Astrocyte (in vitro differentiated cells and primary cell): Measurements from ENCODE around the gene RAP1B.

ENCODE experiments used
- CTCF ChIP-seq: IDR thresholded peaks from 2 replicates; pipeline ENCODE4 v1.5.1; 2011; ENCODE audit warnings: low read depth, mild to moderate bottlenecking, inconsistent platforms, low read length, moderate library complexity; ENCODE audit not compliant: insufficient read depth
- EZH2 ChIP-seq: IDR thresholded peaks from 2 replicates; pipeline ENCODE4 v1.6.1; 2012; ENCODE audit warnings: mild to moderate bottlenecking, low read length, inconsistent platforms; ENCODE audit not compliant: insufficient read depth

DNA sequence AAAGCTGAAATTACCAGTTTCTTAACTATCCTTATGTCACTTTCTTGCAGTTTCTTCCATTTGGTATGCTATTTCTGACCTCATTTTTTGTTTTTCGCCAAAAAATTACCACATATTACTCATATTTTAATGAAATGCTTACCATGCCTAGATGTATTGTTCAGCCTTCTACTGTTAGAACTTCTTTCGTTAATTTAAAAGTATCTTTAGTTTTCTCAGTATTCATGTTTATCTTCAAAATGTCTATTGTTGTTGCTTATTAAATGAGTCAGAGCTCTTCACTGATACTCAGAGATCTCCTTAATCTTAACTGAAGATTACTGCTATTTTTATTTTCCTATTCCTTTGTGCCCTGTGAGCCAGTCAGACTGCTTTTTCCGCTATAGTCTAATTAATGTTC, 20.5 kb downstream of the RAP1B start:
- TF ChIP-seq EZH2 = no peak
- no peak for TF ChIP-seq CTCF
